WERI-Rb-1 (cell line): Measurements from ENCODE around the gene FATE1.

ENCODE experiments used
- DNase-seq: peaks from one replicate; pipeline ENCODE4 v3.0.0-alpha.2; 2020
- H3K27ac ChIP-seq: fragments of 250-450 bp; sonication (Bioruptor Pico); 2 replicates; pipeline ENCODE4 v1.5.1; 2020; ENCODE audit warnings: mild to moderate bottlenecking, moderate library complexity
- H3K27me3 ChIP-seq: fragments of 250-450 bp; sonication (Bioruptor Pico); 2 replicates; pipeline ENCODE4 v1.5.1; 2021; ENCODE audit warnings: mild to moderate bottlenecking, low read depth, moderate library complexity; ENCODE audit not compliant: insufficient read depth, severe bottlenecking
- H3K36me3 ChIP-seq: fragments of 250-450 bp; sonication (Bioruptor Pico); 2 replicates; pipeline ENCODE4 v1.5.1; 2020; ENCODE audit warnings: mild to moderate bottlenecking, moderate library complexity
- H3K4me3 ChIP-seq: 2 replicates; pipeline ENCODE4 v1.5.1; 2011; ENCODE audit warnings: low read depth, mild to moderate bottlenecking, control low read depth, low read length
- H3K9me3 ChIP-seq: fragments of 250-450 bp; sonication (Bioruptor Pico); 2 replicates; pipeline ENCODE4 v1.5.1; 2021; ENCODE audit warnings: mild to moderate bottlenecking, moderate library complexity; ENCODE audit not compliant: severe bottlenecking
- TF ChIP-seq, protein P1 (sequence below): IDR thresholded peaks from 2 replicates; pipeline ENCODE4 v1.5.1; 2011; ENCODE audit warnings: low read depth, mild to moderate bottlenecking, control low read depth, inconsistent platforms, low read length

The FATE1 gene

DNA sequence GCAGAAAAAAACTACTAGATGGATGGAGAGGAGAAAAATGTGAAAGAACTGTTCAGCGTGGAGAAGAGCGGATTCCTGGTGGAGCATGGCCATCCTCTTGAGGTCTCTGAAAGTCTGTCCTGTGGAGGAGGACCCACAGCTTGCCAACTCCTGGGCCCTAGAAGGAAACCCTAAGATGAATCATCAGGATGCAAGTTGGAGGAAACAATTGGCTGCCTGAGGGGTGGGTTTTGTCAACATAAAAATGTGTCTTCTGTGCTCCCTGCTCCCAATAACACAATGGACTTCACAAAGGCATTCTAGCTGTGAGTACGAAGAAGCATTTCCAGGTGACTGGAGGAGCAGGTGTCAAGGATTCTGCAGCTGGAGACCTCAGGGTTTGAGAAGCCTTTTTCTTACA lies 55.9 kb downstream of the FATE1 start:
- H3K4me3 ChIP-seq = no peak overlapping the region
- H3K27ac ChIP-seq = no peak overlapping the region
- H3K27me3 ChIP-seq = peaks cover 52% of the 10 kb centered on the region
- no peaks in the 10 kb centered on the region for H3K9me3 ChIP-seq
- TF ChIP-seq, protein P1, sequence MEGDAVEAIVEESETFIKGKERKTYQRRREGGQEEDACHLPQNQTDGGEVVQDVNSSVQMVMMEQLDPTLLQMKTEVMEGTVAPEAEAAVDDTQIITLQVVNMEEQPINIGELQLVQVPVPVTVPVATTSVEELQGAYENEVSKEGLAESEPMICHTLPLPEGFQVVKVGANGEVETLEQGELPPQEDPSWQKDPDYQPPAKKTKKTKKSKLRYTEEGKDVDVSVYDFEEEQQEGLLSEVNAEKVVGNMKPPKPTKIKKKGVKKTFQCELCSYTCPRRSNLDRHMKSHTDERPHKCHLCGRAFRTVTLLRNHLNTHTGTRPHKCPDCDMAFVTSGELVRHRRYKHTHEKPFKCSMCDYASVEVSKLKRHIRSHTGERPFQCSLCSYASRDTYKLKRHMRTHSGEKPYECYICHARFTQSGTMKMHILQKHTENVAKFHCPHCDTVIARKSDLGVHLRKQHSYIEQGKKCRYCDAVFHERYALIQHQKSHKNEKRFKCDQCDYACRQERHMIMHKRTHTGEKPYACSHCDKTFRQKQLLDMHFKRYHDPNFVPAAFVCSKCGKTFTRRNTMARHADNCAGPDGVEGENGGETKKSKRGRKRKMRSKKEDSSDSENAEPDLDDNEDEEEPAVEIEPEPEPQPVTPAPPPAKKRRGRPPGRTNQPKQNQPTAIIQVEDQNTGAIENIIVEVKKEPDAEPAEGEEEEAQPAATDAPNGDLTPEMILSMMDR = no peak
- no peaks in the 10 kb centered on the region for H3K36me3 ChIP-seq
- DNase-seq = no peak
